ENCODE data around the gene CLINT1.

GRCh38 chr5:157758706-157759105 is 100.2 kb downstream of the CLINT1 start:
- TF ChIP-seq POLR2AphosphoS5 (IDR thresholded peaks at IDR 0.05; ENCODE audit: low read depth, low read length) (no peak), POLR2A (IDR thresholded peaks at IDR 0.05; ENCODE audit: low read depth, low read length) (no peak), TAF1 (IDR thresholded peaks at IDR 0.05; ENCODE audit: low read depth, low read length) (no peak), PAX5 (IDR thresholded peaks at IDR 0.05; ENCODE audit: insufficient read depth, low read length, severe bottlenecking) (no peak), SPI1 (IDR thresholded peaks at IDR 0.05; ENCODE audit: low read depth, low read length) (no peak), POU2F2 (IDR thresholded peaks at IDR 0.05; ENCODE audit: low read depth, low read length) (no peak)

Measured in GM12891 (cell line).